ENCODE data around the gene TRMT2A.

TRMT2A gene

GRCh38 chr22:20117633-20118299 is 740 bp upstream of the TRMT2A start:
- DNase-seq = no peak

DNA sequence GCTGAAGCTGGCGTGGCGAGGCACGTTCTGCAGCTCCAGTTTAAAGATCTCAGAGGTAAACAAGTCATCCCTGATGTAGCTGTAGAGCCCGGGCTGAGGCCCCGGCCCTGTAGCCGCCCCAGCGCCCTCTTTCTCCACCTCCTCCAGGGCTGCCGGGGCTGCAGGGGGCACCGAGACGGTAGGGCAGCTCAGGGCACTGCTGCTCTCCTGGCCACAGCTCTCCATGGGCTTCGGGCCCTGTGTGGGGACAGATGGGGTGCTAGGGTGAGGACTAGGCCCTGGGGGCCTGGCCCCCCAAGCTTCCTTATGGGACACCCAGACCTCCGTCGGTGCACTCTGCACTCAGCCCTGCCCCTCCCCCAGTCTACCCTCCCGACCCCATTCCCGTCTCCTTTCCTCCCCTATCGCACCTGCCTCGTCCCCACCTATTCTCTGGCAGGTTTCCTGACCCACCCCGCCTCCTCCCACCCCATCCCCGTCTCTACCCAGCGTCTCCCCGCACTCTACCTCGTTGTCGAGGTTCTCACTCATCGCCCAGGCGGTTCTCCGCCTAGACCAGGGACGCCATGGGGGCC is 563 bp downstream of the TRMT2A start:
- no peak for DNase-seq

DNA sequence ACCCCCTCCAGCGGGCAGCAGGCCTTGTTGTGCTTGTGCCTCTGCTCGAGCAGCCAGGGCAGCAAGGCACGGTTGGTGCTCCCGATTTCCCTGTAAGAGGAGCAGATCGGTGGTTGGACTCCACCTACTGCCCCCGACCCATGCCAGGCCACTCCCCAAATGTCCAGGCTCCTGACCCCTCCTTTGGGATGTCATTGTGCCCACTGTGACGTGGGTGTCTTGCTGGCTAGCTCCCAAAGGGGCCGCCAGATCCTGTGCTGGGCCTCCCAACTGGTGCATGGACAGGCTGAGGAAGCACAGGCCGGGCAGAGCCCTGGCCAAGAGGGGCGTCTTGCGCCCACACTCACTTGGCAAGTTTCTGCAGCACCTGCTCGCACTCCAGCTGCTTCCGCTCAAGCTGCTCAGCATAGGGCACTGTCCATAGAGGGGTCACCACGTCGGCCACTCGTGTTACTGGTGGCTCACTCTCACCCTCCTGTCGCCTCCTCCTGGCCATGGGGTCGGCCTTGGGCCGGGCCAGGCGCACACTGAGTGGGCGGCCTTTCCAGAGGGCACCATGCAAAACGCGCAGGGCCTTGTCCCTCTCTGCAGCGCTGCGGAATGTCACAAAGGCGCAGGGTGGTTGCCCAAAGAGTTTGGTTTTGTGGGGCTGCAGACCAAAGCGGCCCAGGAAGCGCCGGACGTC is 1.2 kb downstream of the TRMT2A start, which contains the start of gene RANBP1:
TSS of gene RANBP1 (plus strand) at position 414 of the 685 bp plus-strand sequence. CDS start at position 495, 81 bp downstream.
- no peak for DNase-seq

- no peak for DNase-seq
Measured at GRCh38 chr22:20114506-20115475, 2.2 kb downstream of the TRMT2A start.

DNA sequence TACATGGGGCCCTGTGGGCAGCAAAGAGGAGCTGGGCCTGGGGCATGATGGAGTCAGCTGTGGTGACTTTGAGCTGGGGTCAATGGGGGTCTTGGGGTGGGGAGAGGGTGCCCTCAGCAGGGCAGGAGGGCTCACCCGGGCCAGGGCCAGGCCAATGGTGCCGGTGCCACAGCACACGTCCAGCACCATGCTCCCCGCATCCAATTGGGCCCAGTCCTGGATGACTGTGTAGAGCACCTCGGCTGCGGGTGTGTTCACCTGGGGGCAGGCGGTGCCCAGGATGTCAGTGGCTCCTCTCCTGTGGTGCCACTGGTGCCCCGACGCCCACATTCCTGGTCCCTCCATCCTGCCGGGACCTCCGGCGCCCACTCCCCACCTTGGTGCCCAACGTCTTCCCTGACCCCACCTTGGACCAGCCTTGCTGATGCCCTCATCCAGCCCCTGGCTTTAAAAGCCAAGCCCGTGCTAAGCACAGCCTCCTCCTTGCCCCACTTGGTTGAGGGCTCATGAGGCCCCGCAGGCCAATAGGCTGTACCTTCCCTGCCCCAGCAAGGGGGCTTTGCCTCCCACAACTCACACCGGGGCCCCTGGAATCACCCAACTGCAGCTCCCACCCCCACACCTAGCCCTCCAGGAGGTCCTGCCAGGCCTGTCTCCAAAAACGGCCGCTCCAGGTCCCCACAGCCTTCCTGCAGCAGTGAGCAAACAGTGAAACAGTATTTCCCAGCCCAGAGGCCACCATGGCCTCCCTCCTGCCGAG is 3.3 kb downstream of the TRMT2A start:
- DNase-seq = no peak

- DNase-seq = no peak
Measured at GRCh38 chr22:20112623-20113511, 4.2 kb downstream of the TRMT2A start.

GRCh38 chr22:20111689-20112622 is 5.1 kb downstream of the TRMT2A start:
- no peak for DNase-seq

- DNase-seq = no peak
Measured at GRCh38 chr22:20111045-20111688, 5.9 kb downstream of the TRMT2A start.

- DNase-seq = no peak
Measured at GRCh38 chr22:20110359-20110985, 6.6 kb downstream of the TRMT2A start.

GRCh38 chr22:20109411-20110358 is 7.3 kb downstream of the TRMT2A start:
- no peak for DNase-seq

DNA sequence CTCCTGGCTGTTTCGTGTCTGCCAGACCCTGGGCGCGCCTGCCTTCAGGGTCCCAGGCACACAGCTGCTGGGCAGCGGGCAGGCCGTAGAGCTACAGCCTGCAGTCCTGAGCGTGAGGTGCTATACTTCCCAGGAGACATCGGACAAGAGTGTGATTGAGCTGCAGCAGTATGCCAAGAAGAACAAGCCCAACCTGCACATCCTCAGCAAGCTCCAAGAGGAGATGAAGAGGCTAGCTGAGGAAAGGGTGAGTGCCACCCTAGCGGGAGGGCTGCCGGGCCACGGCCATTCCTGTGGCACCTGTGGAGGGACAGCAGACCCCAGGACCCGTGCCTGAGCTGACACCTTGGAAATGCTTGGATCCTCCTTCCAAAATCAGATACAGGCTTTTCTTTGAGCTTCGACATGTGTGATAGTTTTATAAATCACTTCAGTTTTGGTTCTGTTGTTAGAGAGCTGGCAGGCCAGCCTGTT is 8.2 kb downstream of the TRMT2A start:
- DNase-seq = no peak

DNA sequence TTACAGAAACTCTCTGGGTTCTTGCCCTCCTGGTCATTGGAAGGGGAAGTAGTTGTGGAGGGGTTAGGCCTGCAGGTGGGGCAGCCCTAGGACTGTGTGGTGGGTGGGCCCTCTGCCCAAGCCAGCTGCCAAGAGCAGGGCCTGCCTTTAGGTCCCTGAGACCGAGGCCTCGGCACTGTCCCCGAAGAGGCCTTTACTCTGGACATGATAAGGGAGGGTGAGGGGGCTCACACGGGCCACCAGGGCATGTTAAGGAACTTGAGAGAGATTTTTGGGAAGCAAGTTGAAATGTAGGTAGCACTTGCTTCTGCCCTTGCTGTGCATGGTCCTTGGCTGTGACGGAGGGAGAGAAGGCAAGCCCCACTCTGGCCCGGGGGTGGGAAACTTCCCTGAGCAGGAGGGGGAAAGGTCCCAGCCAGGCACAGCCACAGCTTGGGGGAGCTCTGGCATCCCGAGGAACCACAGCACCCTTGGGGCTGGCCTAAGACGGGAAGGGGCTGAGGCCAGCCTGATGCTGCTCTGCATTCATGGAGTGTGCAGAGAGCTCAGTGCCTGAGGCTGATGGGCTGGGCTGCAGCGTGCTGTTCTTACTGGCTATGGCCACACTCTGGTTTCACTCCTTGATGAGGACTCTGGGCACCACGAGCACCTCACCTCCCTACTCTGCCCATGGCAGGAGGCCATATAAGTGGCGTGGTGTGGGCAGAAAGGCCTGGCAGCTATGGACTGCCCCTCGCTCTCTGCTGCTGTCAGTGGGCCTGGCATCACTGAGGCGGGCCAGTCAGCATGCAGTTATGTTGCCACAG is 8.9 kb downstream of the TRMT2A start:
- no peak for DNase-seq

- no peak for DNase-seq
Measured at GRCh38 chr22:20107471-20107901, 9.5 kb downstream of the TRMT2A start.

- DNase-seq = no peak
Measured at GRCh38 chr22:20106849-20107237, 10.2 kb downstream of the TRMT2A start.

GRCh38 chr22:20106205-20106848 is 10.7 kb downstream of the TRMT2A start:
- no peak for DNase-seq

All from SW 1271 (cell line).